Activated naive CD8-positive, alpha-beta T cell treated with anti-CD3 and anti-CD28 coated beads, Interleukin-2, amount 50 U/mL, for 24 hours (primary cell): Measurements from ENCODE around the gene KIF1B.
A peak's percentile ranks its signal among the peaks of the same experiment; 100 is the strongest.
"Not testable (repeated sequence)": the region's sequence is repeated elsewhere in the genome, so short reads cannot be mapped to it uniquely, and the experiment has no call there.

Experiments
- ATAC-seq: fragments of 150-1000 bp; cut with Tn5 transposase; one replicate; pipeline ENCODE4 v1.10.0; 2021
- DNase-seq: peaks from one replicate; pipeline ENCODE4 v3.0.0; 2021
- H3K27ac Mint-ChIP-seq: one replicate; pipeline ENCODE4 v1.8.0; 2021; ENCODE audit warnings: mild to moderate bottlenecking, mixed read lengths
- H3K27me3 Mint-ChIP-seq: one replicate; pipeline ENCODE4 v1.8.0; 2021; ENCODE audit warnings: mixed read lengths
- H3K36me3 Mint-ChIP-seq: one replicate; pipeline ENCODE4 v1.8.0; 2021; ENCODE audit warnings: low read depth, mixed read lengths
- H3K4me1 Mint-ChIP-seq: one replicate; pipeline ENCODE4 v1.8.0; 2021; ENCODE audit warnings: mixed read lengths
- H3K4me3 Mint-ChIP-seq: one replicate; pipeline ENCODE4 v1.8.0; 2021; ENCODE audit warnings: mild to moderate bottlenecking, moderate library complexity, mixed read lengths
- H3K9me3 Mint-ChIP-seq: one replicate; pipeline ENCODE4 v1.8.0; 2021; ENCODE audit warnings: mixed read lengths

KIF1B gene

GRCh38 chr1:10402729-10403274 is 192.4 kb downstream of the KIF1B start:
- no peak for ATAC-seq
- Mint-ChIP-seq H3K9me3 (no peaks in the 10 kb centered on the region), H3K4me1 (peaks cover 30% of the 10 kb centered on the region), H3K27ac (no peak overlapping the region), H3K4me3 (no peak overlapping the region), H3K36me3 (peaks cover 48% of the 10 kb centered on the region), H3K27me3 (no peaks in the 10 kb centered on the region)
- no peak for DNase-seq

DNA sequence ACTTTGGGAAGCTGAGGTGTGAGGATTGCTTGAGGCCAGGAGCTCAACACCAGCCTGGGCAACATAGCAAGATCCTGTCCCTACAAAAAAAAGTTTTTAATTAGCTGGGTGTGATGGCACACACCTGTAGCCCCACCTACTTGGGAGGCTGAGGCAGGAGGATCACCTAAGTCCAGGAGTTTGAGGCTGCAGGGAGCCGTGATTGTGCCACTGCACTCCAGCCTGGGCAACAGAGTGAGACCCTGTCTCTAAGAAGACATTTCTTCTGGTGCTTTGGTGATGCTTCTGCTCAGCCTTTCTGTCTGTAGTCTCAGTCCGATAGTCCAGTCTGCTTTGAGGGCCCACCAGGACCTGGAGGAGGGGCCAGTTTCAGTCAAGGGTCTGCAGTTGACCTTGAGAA is 196.8 kb downstream of the KIF1B start:
- H3K27me3 Mint-ChIP-seq, result no peaks in the 10 kb centered on the region
- no peaks in the 10 kb centered on the region for H3K9me3 Mint-ChIP-seq
- H3K27ac Mint-ChIP-seq, result no peak overlapping the region
- no peak for ATAC-seq
- no peak for DNase-seq
- H3K36me3 Mint-ChIP-seq, result peaks cover 63% of the 10 kb centered on the region
- H3K4me3 Mint-ChIP-seq, result no peak overlapping the region
- H3K4me1 Mint-ChIP-seq, result peaks cover 4% of the 10 kb centered on the region

- H3K9me3 Mint-ChIP-seq, result no peaks in the 10 kb centered on the region
- H3K27me3 Mint-ChIP-seq, result no peaks in the 10 kb centered on the region
- no peak for DNase-seq
- peaks cover 74% of the 10 kb centered on the region for H3K36me3 Mint-ChIP-seq
- H3K4me1 Mint-ChIP-seq, result peaks cover 7% of the 10 kb centered on the region
- H3K4me3 Mint-ChIP-seq, result no peak overlapping the region
- peak; percentile 43 for ATAC-seq
- H3K27ac Mint-ChIP-seq, result peak overlapping the region; percentile 60
These were observed 205.0 kb downstream of the KIF1B start for GRCh38 chr1:10415211-10415930.

GRCh38 chr1:10415967-10416366 is 205.6 kb downstream of the KIF1B start:
- Mint-ChIP-seq H3K36me3 (peaks cover 70% of the 10 kb centered on the region), H3K27ac (peak overlapping the region; percentile 50)
- not testable (repeated sequence) for ATAC-seq, DNase-seq, H3K4me1 Mint-ChIP-seq, H3K27me3 Mint-ChIP-seq, H3K4me3 Mint-ChIP-seq, H3K9me3 Mint-ChIP-seq

- ATAC-seq, H3K4me1 Mint-ChIP-seq, H3K27ac Mint-ChIP-seq, H3K9me3 Mint-ChIP-seq, DNase-seq, H3K27me3 Mint-ChIP-seq, H3K4me3 Mint-ChIP-seq: not testable (repeated sequence)
- peaks cover 48% of the 10 kb centered on the region for H3K36me3 Mint-ChIP-seq
These were observed 208.4 kb downstream of the KIF1B start for GRCh38 chr1:10418741-10419140.

GRCh38 chr1:10419351-10419750 is 209.0 kb downstream of the KIF1B start:
- no peaks in the 10 kb centered on the region for H3K27me3 Mint-ChIP-seq
- no peak overlapping the region for H3K27ac Mint-ChIP-seq
- H3K4me3 Mint-ChIP-seq, result no peak overlapping the region
- DNase-seq (no peak), ATAC-seq (peak; percentile 25)
- peaks cover 44% of the 10 kb centered on the region for H3K36me3 Mint-ChIP-seq
- no peaks in the 10 kb centered on the region for H3K9me3 Mint-ChIP-seq
- peaks cover 7% of the 10 kb centered on the region for H3K4me1 Mint-ChIP-seq

GRCh38 chr1:10421637-10422036 is 211.3 kb downstream of the KIF1B start:
- Mint-ChIP-seq H3K27me3 (no peaks in the 10 kb centered on the region), H3K36me3 (peaks cover 29% of the 10 kb centered on the region), H3K4me3 (no peak overlapping the region), H3K9me3 (no peaks in the 10 kb centered on the region), H3K4me1 (no peaks in the 10 kb centered on the region), H3K27ac (no peak overlapping the region)
- ATAC-seq, result no peak
- DNase-seq, result no peak

DNA sequence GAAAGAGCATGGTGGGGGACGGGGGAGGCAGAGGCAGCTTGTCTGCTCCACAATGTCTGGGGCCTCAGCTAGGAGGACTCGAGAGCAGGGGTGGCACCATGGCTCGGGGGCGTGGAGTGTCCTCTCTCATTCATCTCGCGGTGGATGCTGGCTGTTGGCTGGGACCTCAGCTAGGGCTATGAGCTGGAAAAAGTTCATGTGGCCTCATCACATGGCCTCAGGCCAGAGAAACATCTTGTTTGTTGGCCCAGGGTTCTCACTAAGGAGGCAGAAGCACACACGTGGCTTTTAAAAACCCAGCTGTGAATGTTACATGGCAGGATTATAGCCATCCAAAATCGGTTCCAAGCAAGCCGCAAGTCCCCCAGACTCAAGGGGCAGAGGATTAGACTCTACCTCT is 213.7 kb downstream of the KIF1B start:
- Mint-ChIP-seq H3K4me1 (peaks cover 3% of the 10 kb centered on the region), H3K27me3 (no peaks in the 10 kb centered on the region), H3K36me3 (peaks cover 15% of the 10 kb centered on the region), H3K4me3 (no peak overlapping the region), H3K9me3 (no peaks in the 10 kb centered on the region), H3K27ac (no peak overlapping the region)
- ATAC-seq (no peak), DNase-seq (no peak)

GRCh38 chr1:10424651-10425050 is 214.3 kb downstream of the KIF1B start:
- no peak overlapping the region for H3K4me3 Mint-ChIP-seq
- H3K9me3 Mint-ChIP-seq, result no peaks in the 10 kb centered on the region
- no peak for ATAC-seq
- no peak overlapping the region for H3K27ac Mint-ChIP-seq
- H3K4me1 Mint-ChIP-seq, result peaks cover 7% of the 10 kb centered on the region
- H3K27me3 Mint-ChIP-seq, result no peaks in the 10 kb centered on the region
- DNase-seq, result no peak
- H3K36me3 Mint-ChIP-seq, result peaks cover 10% of the 10 kb centered on the region

GRCh38 chr1:10425826-10426534 is 215.6 kb downstream of the KIF1B start:
- not testable (repeated sequence) for H3K4me3 Mint-ChIP-seq, ATAC-seq, H3K27me3 Mint-ChIP-seq, DNase-seq, H3K27ac Mint-ChIP-seq, H3K9me3 Mint-ChIP-seq, H3K36me3 Mint-ChIP-seq
- peaks cover 16% of the 10 kb centered on the region for H3K4me1 Mint-ChIP-seq

GRCh38 chr1:10426535-10426848 is 216.1 kb downstream of the KIF1B start:
- not testable (repeated sequence) for H3K4me3 Mint-ChIP-seq, H3K27me3 Mint-ChIP-seq, H3K9me3 Mint-ChIP-seq, H3K36me3 Mint-ChIP-seq, ATAC-seq, DNase-seq, H3K27ac Mint-ChIP-seq
- peaks cover 21% of the 10 kb centered on the region for H3K4me1 Mint-ChIP-seq

GRCh38 chr1:10428984-10429383 is 218.6 kb downstream of the KIF1B start:
- Mint-ChIP-seq H3K4me3 (peak overlapping the region; percentile 87), H3K36me3 (no peaks in the 10 kb centered on the region)

GRCh38 chr1:10429868-10430215 is 219.5 kb downstream of the KIF1B start:
- Mint-ChIP-seq H3K36me3 (no peaks in the 10 kb centered on the region), H3K9me3 (no peaks in the 10 kb centered on the region), H3K27ac (peak overlapping the region; percentile 91), H3K27me3 (no peaks in the 10 kb centered on the region), H3K4me1 (peaks cover 27% of the 10 kb centered on the region), H3K4me3 (peak overlapping the region; percentile 87)
- no peak for DNase-seq
- ATAC-seq, result no peak

More at GRCh38 chr1:10428984-10429383, 218.6 kb downstream of the KIF1B start:
- H3K27me3 Mint-ChIP-seq, result no peaks in the 10 kb centered on the region
- H3K9me3 Mint-ChIP-seq, result no peaks in the 10 kb centered on the region
- ATAC-seq (no peak), DNase-seq (no peak)
- peaks cover 27% of the 10 kb centered on the region for H3K4me1 Mint-ChIP-seq
- H3K27ac Mint-ChIP-seq, result no peak overlapping the region

DNA sequence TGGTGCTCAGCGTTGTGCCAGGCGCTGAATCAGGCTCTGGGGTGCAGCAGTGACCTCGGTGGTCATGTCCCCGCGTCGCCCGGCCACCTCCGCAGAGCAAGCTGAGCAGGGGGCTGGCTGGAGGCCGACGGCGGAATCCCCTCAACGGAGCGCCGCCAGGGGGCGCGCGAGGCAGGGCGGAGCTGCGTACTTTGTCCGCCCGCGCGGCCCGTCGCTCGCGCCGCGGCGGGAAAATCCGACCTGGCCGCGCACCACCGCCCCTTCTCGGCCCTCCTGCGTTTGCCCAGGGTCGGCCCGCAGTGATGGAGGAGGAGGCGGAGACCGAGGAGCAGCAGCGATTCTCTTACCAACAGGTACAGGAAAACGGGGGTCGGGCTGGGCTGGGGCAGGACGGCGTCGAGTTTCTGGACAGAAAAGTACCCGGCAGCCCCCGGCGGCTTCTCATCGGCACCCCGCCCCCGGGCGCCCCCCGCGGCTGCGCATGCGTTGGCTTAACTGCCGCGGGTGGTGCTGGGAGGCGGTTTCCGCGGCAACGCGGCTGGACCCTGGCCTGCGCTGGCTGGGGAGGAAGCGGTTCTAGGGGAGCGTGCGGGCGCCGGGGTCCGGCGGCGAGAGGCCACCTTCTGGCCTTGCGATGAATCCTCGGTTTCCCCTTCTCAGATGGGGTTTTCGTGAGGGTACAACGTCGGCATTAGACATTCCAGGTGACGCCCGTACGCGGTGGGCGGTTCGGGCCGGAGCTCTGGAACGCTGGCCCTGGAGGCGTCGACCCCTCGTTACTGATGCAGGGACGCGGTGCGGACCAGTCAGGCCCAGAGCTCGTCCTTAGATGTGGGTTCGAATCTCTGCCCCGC is 220.1 kb downstream of the KIF1B start, which contains the start of gene CENPS:
Gene CENPS, plus strand, starts transcription at position 218 of the 854 bp plus-strand sequence. Its CDS starts 85 bp downstream, at position 303.
- Mint-ChIP-seq H3K4me1 (peaks cover 27% of the 10 kb centered on the region), H3K4me3 (peak within 1 kb of the TSS; percentile 87), H3K9me3 (no peaks in the 10 kb centered on the region), H3K27me3 (no peaks in the 10 kb centered on the region), H3K27ac (peak within 1 kb of the TSS; percentile 91), H3K36me3 (no peaks in the 10 kb centered on the region)
- peak; percentile 86 for ATAC-seq
- peak; percentile 93 for DNase-seq
